Raji (cell line): ENCODE data around the gene FER1L5.

Source experiments
- POLR2A ChIP-seq: IDR thresholded peaks from 2 replicates; pipeline ENCODE4 v1.6.1; 2011; ENCODE audit warnings: low read depth, low read length, control low read depth; ENCODE audit not compliant: insufficient read depth

FER1L5 gene

DNA sequence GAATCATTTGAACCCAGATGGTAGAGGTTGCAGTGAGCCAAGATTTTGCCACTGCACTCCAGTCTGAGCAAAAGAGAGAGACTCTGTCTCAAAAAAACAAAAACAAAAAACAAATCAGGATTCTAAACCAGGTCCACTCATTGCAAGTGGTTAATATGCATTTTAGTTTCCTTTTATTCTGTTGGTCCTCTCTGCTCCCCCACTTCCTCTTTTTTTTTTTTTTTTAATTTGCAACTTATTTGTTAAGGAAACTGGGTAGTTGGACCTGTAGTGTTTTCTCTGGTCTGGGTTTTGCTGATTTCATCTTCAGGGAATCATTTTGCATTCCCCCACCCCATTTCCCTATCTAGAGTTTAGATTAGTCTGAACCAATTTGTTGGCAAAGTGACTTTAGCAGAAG, 14.0 kb downstream of the FER1L5 start:
- no peak for TF ChIP-seq POLR2A

DNA sequence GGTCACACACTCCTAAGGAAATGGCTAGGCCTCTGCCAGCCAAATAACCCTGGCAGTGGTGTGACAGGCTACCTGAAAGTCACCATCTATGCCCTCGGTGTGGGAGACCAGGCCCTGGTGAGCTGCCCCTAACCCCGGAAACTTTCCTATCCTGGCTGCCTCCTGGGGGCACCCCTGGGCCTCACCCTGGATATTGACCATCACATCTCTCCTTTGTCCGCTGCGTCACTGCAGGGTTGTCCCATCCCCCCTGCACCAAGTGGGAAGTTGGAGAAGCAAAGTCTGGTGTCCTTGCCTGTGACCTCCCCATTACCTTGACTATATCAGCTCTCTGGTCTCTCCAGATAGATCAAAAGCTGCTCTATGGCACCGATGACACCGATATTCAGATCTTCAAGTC, 18.8 kb downstream of the FER1L5 start:
- TF ChIP-seq POLR2A: no peak

DNA sequence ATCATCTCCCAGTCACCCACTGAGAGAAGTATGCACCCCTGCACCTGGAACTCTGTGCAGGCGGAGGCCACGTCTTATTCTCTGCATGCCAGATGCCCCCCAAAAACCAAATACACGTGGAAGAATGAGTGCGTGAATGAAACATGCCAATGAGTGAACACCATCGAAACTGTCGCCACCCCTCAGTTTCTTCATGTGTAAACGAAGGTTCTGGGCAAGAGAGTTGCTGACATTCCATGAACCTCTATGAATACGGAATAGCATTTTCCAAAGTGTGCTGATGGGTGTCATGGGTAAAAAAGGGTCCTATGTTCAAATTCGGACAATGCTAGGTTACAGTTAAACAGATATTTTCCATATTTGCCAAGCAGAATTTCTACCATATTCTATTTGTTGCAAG, 19.8 kb downstream of the FER1L5 start:
- no peak for TF ChIP-seq POLR2A

DNA sequence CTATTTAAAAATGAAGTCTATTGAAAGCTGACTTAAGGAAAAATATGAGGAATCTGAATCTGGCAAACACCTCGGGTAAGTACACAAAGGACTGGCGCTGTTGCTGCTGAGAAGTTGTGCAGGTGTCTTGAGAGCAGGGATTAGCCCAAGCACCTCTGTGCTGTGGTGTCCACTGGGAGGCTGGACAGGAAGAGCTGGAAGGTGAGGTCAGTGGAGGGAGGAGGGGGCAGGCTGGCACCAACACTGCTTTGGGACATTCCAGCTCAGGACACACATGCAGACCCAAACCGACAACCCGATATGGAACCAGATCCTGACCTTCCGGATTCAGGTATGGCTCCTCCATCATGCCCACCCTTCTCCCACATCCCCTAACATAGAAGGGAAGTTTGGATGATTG, 20.6 kb downstream of the FER1L5 start:
- no peak for TF ChIP-seq POLR2A

DNA sequence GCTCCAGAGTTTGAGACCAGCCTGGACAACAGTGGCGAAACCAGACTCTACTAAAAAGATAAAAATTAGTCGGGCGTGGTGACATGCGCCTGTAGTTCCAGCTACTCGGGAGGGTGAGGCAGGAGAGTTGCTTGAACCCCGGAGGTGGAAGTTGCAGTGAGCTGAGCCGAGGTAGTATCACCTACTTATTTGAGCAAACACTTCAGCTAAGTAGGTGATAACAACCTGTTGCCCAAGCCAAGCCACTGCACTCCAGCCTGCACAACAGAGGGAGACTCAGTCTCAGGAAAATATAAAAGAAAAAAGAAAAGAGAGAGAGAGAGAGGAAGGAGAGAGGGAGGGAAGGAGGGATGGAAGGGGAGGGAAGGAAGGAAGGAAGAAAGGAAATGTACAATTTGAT, 21.3 kb downstream of the FER1L5 start:
- no peak for TF ChIP-seq POLR2A

DNA sequence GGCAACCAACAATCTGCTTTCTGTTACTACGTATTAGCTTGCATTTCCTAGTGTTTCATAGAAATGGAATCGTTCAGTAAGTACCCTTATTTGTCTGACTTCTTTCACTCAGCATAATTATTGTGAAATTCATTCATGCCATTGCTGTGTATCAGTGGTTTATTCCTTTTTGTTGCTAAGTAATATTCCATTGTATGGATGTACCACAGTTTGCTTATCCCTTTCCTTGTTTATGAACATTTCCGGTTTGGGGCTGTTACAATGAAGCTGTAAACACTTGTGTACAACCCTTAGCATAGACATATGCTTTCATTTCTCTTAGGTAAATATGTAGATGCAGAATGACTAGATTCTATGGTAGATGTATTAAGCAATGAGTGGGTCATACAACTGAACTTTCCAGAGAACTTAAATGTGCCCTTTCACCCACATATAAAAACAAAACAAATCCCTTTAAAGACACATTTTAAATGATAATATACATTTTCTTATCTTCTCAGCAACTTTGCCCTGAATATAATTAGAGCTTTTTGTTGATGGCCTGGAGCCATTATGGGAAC, 21.9 kb downstream of the FER1L5 start:
- no peak for TF ChIP-seq POLR2A

DNA sequence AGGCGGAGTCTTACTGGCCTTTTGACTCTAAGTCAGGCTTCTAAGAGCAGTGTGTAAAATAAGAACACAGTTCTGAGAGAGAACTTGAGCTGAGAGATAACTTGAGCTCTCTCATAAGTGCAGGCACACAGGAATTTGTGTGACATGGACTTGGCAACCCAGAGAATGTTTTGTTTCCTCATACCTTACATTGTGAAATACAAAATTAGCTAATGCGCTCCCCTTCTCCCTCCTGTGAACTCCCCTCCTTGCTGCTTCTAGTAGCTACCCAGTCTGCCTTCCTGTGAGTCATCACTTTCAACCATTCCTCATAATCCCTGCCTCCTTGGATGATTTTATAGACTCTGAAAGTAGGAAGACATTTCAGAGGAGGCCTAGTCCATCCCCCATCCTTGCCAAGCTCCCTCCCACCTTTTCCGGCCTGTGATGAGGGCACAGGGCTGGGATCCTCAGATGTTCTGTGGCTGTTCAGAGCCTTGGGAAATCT, 22.6 kb downstream of the FER1L5 start:
- no peak for TF ChIP-seq POLR2A

DNA sequence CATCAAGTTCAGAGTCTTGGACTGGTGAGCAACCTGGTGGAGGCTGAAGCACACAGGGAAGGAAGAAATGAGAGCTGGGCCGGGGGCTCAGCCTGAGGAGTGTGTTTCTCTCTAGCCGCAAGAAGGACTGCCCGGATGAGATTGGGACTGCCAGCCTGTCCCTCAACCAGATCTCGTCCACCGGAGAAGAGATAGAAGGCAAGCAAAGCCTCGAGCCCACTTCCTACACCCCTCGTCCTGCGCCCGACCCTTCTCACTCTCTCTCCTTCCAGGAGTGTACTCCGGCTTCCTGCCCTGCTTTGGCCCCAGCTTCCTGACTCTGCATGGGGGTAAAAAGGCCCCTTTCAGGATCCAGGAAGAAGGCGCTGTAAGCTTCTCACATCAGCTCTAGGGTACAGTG, 26.2 kb downstream of the FER1L5 start:
- TF ChIP-seq POLR2A: no peak

DNA sequence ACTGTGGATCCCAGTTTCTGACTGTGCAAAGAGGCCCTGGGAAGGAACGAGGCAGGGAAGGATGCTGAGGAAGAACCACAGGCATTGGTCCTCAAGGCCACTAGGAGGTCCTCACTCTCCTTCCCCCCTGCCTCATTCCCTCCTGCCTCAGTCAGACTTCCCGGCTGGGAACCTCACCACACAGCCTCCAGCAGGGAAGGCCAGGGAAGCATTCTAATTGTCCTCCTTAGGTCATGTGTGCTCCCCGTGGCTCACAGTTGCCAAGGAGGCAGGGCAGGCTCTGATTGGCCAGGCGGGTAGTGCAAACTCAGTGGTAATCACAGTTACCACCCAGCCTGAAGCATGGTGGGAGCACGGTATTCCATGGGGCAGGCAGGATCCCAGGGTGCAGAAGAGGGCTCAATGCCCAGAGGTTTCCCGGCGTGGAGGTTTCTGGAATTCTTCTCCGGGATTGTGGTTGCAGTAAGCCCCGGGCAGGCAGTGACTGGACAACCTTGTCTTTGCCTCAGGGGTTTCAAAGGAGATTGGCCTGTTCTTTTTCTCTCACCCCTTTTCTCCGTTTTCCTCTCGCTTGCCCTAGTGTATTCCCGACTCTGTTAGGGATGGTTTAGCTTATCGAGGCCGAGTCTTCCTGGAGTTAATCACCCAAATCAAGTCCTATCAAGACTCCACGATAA, 27.1 kb downstream of the FER1L5 start:
- no peak for TF ChIP-seq POLR2A

DNA sequence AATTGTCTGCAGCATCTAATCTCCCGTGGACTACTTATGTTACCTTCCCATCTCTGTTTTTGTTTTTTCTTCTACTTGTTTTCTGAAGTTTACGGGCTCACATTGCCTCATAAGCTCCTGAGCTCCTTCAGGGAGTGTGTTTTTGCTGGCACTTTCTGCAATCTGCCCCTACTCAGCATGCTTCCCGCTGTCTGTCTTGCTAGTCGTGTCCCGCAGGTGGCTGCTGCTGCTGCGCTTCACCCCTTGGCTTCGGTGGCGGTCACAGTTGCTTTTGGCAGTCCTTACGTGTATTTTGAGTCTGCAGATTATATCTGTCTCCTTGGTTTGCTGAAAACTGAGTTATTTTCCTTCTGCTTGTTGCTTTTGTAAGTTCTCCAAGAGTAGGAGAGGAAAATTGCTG, 37.3 kb downstream of the FER1L5 start:
- no peak for TF ChIP-seq POLR2A

DNA sequence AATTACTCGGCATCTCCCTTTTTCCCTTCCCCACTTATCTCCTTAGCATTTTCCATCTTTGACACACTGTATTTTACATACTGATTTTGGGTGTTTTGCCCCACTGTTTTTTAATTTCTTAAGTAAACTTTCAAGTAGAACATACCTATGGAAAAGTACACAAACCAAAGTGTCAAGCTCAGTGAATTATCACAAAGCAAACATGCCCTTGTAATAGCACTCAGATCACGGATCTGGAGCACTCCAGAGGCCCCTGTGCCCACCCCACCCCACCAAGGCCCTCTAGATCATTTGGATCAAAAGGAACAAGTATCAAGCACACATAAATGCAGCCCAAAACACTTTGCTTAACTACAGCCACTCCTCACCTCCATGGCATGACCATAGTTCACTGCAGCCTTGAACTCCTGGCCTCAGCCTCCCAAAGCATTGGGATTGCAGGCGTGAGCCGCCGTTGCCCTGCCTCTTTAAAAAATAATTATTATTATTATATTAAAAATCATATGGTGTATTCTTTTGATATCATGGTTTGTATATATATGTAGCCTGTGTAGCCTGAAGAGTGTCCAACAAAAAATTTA, 38.1 kb downstream of the FER1L5 start:
- TF ChIP-seq POLR2A: no peak

DNA sequence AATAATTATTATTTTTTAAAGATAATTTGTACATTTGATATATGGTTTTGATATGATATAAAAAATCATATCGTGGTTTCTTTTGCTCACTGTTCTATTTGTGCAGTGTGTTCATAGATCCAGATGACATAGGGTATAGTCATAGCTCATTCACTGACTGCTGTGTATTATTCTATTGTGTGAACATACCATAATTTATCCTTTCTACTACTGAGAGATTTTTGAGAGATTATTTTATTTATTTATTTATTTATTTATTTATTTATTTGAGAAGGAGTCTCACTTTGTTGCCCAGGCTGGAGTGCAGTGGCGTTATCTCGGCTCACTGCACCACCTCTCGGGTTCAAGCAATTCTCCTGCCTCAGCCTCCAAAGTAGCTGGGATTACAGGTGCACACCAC, 39.0 kb downstream of the FER1L5 start:
- TF ChIP-seq POLR2A: no peak

DNA sequence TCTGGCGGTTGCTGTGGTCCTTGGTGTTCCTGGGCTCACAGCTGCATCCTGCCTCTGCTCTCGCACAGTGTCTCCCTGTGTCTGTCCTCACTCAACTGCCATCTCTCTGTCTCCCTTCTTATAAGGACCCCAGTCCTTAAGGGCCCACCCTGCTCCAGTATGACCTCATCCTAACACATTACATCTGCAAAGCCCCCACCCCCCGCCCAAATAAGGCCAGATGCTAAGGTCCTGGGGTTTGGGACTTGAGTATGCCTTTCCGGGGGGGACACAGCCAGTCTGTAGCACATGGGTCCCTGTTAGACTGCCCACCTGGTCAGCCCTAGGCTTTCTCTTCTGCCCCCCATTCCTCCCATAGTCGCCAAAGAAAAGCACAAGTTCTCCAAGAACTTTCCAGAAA, 40.7 kb downstream of the FER1L5 start:
- TF ChIP-seq POLR2A: no peak

DNA sequence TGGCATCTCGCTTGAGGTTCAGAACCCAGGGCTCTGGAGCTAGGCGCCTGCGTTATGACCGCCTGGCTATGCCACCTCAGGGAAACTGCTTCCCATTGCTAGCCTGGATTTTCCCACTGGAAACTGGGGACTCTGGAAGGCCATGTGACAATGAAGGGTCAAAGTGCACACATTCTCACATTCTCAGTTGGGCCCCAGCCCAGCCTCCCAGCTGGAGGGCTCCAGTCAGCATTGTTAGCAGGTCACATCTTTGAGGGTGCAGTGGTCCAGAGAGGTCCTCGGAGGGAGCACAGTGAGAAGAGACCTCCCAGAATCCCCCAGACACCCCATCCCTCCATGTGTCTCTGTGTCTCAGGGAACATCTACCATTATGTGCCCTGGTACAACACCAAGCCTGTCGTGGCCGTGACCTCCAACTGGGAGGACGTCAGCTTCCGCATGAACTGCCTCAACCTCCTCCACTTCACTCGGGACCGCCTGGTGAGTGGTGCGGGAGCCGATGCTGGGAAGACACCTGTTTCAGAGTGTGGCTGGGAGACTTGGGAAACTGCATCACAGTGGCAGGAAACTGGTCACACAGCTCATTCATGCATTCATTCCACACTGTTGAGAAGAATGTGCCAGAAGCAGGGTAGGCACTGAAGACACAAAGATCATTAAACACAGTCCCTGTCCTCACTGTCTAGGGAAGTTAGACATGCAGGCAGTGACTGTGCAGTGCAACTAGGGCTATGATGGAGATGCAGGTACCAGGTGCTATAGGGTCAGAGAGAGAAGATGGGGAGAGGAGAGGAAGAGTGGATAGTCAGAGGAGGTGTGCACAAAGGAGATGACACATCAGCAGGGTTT, 41.6 kb downstream of the FER1L5 start:
- TF ChIP-seq POLR2A: no peak

DNA sequence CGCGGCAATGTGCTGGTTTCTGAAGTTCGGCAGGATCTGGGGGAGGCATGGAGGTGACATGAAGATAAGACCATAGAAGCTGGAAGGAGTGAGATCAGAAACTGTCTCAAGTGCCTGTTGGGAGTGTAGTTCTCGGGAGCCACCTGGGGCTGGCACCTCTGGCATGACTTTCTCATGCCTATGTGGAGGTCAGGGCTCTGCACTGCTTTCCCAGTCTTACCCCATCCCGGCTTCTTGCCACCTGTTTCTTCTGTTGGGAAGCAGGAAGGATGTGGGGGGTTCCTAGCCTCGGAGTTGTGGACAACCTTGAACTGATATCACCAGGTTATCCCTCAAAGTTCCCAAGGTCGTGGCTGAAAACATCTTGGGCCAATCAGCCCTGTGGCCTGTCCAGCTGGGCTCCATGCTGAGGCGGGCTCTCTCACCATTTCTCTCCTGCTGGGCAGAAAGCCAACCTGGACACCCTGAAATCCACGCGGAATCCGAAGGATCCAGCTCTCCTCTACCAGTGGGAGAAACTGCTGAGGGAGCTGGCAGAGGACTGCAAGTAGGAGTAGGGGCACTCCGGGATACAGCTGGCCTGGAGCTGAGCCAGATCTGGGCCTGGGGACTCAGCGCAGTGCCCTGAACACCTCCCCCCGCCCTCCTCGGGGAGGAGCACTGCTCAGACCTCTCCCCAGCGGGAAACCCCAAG, 42.5 kb downstream of the FER1L5 start:
- no peak for TF ChIP-seq POLR2A

DNA sequence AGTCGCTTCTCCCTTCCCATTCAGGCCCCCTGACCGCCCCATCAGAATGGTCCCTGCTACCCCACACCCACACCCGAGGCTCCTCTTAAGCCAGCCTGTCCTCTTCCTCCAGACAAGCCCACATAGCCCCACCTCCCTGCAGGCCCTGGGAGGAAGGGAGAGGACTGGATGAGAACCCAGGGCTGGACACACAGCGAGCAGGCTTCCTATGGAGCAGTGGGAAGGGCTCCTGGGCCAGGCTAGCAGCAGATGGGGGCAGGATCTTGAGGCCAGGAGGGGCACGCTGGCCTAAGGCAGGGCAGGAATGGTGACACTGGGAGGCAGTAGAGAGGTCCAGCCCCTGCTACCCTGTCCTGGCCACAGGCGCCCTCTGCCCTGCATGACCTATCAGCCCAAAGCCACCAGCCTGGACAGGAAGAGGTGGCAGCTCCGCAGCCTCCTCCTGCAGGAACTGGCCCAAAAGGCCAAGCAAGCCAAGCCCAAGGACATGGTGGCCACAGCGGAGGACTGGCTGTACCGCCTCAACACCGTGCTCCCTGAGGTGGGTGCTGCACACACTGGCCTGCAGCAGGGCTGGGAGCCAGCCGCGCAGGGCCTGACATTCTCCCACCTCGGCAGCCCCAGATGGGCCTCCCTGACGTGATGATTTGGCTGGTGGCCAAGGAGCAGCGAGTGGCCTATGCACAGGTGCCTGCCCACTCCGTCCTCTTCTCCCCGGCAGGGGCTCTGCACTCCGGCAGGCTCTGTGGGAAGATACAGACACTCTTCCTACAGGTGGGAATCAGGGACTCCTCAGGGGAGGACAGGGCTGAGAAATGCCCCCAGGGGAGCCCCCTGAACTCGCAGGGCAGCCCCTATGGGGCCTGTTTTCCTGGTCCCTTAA, 43.3 kb downstream of the FER1L5 start:
- no peak for TF ChIP-seq POLR2A
